Mucosa of descending colon (tissue), 3 donors: Measurements from ENCODE around the gene ENPP3. TPM values are rescaled to one million over a fixed set of nuclear protein-coding genes. Genes with fewer than 3 reads are reported as not detected.
A peak's percentile ranks its signal among the peaks of the same experiment; 100 is the strongest.
"Not testable (repeated sequence)": the region's sequence is repeated elsewhere in the genome, so short reads cannot be mapped to it uniquely, and the experiment has no call there.

Experiments
- ATAC-seq: fragments of 200-7000 bp; cut with Tn5 transposase; one replicate; pipeline ENCODE4 v1.9.1; 2020; ENCODE audit warnings: mild to moderate bottlenecking, moderate library complexity
- DNase-seq, 3 donors: peaks; one replicate each; pipeline ENCODE4 v3.0.0-alpha.2; 2020
- H3K36me3 ChIP-seq: fragments of 200-600 bp; one replicate; pipeline ENCODE4 v1.8.0; 2021; ENCODE audit warnings: low read depth, mild to moderate bottlenecking
- H3K4me1 ChIP-seq: fragments of 200-600 bp; one replicate; pipeline ENCODE4 v1.8.0; 2021; ENCODE audit warnings: low read depth, mild to moderate bottlenecking
- H3K4me3 ChIP-seq: fragments of 200-600 bp; one replicate; pipeline ENCODE4 v1.8.0; 2021; ENCODE audit warnings: mild to moderate bottlenecking
- H3K9me3 ChIP-seq: fragments of 200-600 bp; one replicate; pipeline ENCODE4 v1.8.0; 2021; ENCODE audit warnings: mild to moderate bottlenecking
- intact Hi-C, 2 donors: fragments of 100-400 bp; cut with DNase I in 1 of 2; cut with micrococcal nuclease in 1 of 2; formaldehyde crosslinking; loops; one replicate each; pipeline versions ENCODE4 v1.11.0 to v1.11.1; 2022; cut with DNase I, micrococcal nuclease
- total RNA-seq, 3 donors: library from RNA; stranded (reverse); fragmentation: NEBNext Ultra II Directional in 2 of 3; extraction: Animal tissue kit (Norgen Biotek cat#: 25700) in 2 of 3; gene quantifications; one replicate each; pipeline versions ENCODE4 v1.2.1 to v1.2.4, GENCODE V29; 2021 to 2023
- TF ChIP-seq, protein P1 (sequence below): fragments of 200-600 bp; IDR thresholded peaks from one replicate; pipeline ENCODE4 v1.8.0; 2022; ENCODE audit warnings: antibody characterized with exemption, mild to moderate bottlenecking
- donor health status: DM: no; HTN: no; CAD: no; lungs with moderate emphysema.
- donor health status: DM: no; HTN: no; CAD: no.
- donor health status: DM: no; HTN: yes; CAD: no.

ENPP3 gene
- total RNA-seq, 3 donors from 2014 or later, result 6.6 to 22.8 (median 19.5) TPM

DNA sequence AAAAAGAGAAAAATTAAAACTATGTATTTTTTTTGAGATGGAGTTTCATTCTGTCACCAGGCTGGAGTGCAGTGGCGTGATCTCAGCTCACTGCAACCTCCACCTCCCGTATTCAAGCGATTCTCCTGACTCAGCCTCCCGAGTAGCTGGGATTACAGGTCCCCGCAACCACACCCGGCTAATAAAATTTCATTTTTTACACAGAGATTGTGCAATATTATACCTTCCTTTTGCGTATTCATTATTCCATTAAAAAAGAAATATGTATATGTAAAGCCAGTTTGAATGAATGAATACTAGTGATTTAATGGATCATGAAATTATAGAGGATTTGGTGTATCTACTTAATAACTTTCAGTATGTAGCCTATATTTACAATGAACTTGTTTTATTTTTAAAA lies 111.9 kb downstream of the ENPP3 start:
- intact Hi-C loops, result no loop called here
- H3K4me3 ChIP-seq, result no peak overlapping the region
- no peaks in the 10 kb centered on the region for H3K9me3 ChIP-seq
- no peak for DNase-seq
- H3K4me1 ChIP-seq, result no peaks in the 10 kb centered on the region
- no peaks in the 10 kb centered on the region for H3K36me3 ChIP-seq
- TF ChIP-seq, protein P1, sequence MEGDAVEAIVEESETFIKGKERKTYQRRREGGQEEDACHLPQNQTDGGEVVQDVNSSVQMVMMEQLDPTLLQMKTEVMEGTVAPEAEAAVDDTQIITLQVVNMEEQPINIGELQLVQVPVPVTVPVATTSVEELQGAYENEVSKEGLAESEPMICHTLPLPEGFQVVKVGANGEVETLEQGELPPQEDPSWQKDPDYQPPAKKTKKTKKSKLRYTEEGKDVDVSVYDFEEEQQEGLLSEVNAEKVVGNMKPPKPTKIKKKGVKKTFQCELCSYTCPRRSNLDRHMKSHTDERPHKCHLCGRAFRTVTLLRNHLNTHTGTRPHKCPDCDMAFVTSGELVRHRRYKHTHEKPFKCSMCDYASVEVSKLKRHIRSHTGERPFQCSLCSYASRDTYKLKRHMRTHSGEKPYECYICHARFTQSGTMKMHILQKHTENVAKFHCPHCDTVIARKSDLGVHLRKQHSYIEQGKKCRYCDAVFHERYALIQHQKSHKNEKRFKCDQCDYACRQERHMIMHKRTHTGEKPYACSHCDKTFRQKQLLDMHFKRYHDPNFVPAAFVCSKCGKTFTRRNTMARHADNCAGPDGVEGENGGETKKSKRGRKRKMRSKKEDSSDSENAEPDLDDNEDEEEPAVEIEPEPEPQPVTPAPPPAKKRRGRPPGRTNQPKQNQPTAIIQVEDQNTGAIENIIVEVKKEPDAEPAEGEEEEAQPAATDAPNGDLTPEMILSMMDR, result no peak
- no peak for ATAC-seq

DNA sequence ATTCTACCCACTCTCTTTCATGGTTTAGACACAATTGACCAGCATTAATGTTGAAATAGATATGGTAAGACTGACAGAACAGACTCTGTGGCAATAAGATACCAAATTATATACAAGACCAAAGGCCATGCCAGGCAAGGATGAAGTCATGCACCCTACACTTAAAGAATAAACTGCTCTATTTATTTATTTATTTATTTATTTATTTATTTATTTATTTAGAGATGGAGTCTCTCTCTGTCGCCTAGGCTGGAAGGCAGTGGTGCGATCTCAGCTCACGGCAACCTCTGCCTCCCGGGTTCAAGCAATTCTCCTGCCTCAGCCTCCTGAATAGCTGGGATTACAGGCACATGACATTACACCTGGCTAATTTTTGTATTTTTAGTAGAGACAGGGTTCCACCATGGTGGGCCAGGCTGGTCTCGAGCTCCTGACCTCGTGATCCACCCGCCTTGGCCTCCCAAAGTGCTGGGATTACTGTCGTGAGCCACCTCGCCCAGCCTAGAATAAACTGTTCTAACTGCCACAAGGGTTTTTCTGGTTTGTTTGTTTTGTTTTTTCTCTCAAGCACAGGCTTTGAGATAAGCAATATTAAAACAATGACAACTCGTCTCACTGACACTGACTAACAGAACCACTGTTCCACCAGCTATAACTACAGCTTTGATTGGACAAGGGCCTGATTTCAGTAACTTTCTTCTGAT lies 114.1 kb downstream of the ENPP3 start:
- intact Hi-C loops, H3K36me3 ChIP-seq, DNase-seq, ATAC-seq, H3K4me3 ChIP-seq, H3K9me3 ChIP-seq, H3K4me1 ChIP-seq: not testable (repeated sequence)

DNA sequence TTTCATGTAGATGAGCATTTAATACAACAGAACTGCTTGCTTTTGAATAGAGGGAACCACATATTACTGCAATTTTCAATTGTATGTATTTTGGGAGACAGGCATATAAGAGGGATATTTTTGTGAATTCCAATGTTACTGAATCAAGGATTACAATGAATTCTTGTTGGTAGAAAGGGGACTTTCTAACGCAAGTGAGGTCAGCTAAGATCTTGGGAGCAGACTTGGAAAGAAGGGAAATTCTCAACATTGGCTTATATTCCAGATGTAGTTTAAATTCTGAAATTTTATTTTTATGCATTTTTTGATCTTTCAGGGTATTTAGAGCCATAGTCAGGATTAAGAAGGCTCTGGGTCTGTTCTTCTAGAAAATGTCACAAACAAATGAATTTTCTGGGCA lies 117.0 kb downstream of the ENPP3 start:
- Histone ChIP-seq H3K36me3 (no peaks in the 10 kb centered on the region), H3K4me1 (no peaks in the 10 kb centered on the region), H3K9me3 (no peaks in the 10 kb centered on the region), H3K4me3 (no peak overlapping the region)
- TF ChIP-seq, protein P1, result no peak
- DNase-seq (no peak), ATAC-seq (no peak)
- intact Hi-C loops, result no loop called here

DNA sequence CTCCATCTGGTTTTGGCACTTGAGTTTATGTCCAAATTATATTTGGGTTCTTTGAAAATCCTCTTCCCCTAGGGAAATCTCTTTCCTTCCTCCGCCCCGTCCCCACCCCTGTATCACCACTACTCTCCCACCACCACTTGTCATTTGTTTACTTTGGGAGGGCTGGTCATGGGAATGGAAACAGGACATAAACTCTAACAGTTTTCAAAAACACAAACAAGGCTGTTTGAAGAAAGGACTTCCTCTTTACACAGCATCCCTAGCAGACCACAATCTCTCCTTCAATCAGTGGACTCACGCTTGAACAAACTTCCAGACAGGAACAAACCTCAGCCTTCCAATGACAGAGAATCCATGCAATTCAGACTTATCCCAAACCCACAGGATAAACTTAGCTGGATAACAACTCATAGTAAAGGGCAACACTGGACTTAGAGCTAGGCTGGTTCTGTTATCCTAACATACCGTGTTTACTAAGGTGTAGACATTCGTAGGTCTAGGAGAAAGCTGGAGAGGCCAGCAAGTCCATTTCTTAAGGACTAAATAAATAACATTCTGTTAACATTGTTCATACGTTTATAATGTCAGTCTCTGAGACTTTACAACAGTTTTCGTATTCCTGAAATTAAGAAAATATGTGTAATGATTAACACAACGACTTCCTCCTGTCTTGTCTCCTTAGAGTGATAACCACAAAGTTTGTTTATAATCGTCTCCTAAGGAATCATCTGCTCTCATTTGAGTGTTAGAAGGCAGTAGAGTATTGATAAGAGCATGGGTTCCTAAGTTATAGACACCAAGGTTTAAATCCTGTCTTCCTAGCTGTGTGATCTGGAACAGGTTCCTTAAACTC lies 117.8 kb downstream of the ENPP3 start:
- Histone ChIP-seq H3K4me3 (no peak overlapping the region), H3K36me3 (no peaks in the 10 kb centered on the region), H3K4me1 (no peaks in the 10 kb centered on the region), H3K9me3 (no peaks in the 10 kb centered on the region)
- peak; percentile 21 for ATAC-seq
- intact Hi-C loops, result no loop called here
- DNase-seq, result no peak
- TF ChIP-seq, protein P1, result no peak

DNA sequence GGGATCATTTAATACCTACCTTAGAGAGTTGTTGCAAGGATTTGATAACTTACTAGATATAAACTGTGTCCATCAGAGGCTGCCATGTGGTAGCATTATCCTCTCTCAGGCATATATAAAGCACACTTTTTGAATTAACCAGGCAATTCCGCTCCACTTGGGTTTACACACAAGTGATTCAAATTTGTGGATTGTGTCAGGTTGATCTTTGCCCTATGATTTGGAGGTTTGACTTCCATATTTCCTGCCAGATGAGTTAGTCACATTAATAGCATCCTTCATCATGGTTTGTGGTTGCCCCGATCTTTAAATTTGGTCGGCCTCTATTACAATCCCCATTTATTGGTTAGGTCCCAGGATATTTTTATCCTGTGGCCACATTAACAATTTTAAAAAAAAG lies 118.5 kb downstream of the ENPP3 start:
- intact Hi-C loops, result no loop called here
- DNase-seq (no peak), ATAC-seq (no peak)
- Histone ChIP-seq H3K36me3 (no peaks in the 10 kb centered on the region), H3K4me3 (no peak overlapping the region), H3K9me3 (no peaks in the 10 kb centered on the region), H3K4me1 (no peaks in the 10 kb centered on the region)
- TF ChIP-seq, protein P1, result no peak

DNA sequence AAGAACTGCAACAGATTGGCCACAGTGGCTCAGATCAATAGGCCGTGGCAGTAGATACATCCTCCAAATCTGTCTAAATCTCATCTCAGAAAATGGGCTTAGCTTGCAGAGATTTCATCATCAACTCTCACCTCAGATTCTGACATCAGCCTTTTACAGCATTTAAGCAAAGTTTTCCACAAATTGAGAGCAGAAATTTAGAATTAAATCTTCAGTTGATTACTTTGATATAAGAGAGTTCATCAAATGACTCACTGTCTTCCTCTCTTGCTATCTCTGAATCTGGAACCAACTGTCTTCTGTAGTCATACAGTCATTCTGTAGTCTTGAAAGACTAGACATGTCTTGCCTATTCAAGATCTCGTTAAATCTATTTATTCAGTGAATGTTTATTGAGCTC lies 118.9 kb downstream of the ENPP3 start:
- ATAC-seq (no peak), DNase-seq (no peak)
- Histone ChIP-seq H3K36me3 (no peaks in the 10 kb centered on the region), H3K4me1 (no peaks in the 10 kb centered on the region), H3K4me3 (no peak overlapping the region), H3K9me3 (no peaks in the 10 kb centered on the region)
- TF ChIP-seq, protein P1, result no peak
- intact Hi-C loops, result no loop called here
